Prostate gland (tissue), 2 donors: ENCODE results near the gene GBA3.

ENCODE experiments used
- POLR2A ChIP-seq: fragments of 450-650 bp; IDR thresholded peaks from one replicate; pipeline ENCODE4 v1.6.1; 2016; ENCODE audit warnings: antibody characterized with exemption, mild to moderate bottlenecking
- TF ChIP-seq, protein P1 (sequence below), 4 experiments: fragments of 200-600 bp in 2 of 4; fragments of 450-650 bp in 2 of 4; sonication (generic) in 2 of 4; IDR thresholded peaks; 1 replicate in 3 of 4; 2 replicates in 1 of 4; pipeline ENCODE4 v1.5.1; 2016 to 2019; ENCODE audit warnings: antibody characterized with exemption in 4 of 4, mild to moderate bottlenecking in 2 of 4, moderate library complexity in 2 of 4

DNA sequence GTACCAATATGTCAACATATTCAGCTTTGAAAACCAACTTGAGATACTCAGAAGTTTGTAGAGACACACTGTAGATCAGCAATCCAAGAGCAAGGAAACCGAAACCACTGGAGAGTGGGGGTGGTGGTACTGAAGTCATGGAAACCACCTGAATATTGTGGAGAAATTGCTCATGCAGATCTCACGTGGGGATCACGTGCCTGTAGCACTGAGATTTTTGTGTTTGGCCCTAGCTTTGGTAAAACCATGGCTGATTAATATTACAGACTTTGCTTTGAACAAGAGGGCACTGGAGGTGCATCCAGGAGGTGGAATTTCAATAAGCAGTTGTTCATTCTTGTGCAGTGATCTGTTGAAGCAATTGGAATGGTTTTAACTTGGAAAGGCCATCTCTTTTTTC is 47.2 kb downstream of the GBA3 start:
- TF ChIP-seq POLR2A = no peak
- TF ChIP-seq, protein P1, sequence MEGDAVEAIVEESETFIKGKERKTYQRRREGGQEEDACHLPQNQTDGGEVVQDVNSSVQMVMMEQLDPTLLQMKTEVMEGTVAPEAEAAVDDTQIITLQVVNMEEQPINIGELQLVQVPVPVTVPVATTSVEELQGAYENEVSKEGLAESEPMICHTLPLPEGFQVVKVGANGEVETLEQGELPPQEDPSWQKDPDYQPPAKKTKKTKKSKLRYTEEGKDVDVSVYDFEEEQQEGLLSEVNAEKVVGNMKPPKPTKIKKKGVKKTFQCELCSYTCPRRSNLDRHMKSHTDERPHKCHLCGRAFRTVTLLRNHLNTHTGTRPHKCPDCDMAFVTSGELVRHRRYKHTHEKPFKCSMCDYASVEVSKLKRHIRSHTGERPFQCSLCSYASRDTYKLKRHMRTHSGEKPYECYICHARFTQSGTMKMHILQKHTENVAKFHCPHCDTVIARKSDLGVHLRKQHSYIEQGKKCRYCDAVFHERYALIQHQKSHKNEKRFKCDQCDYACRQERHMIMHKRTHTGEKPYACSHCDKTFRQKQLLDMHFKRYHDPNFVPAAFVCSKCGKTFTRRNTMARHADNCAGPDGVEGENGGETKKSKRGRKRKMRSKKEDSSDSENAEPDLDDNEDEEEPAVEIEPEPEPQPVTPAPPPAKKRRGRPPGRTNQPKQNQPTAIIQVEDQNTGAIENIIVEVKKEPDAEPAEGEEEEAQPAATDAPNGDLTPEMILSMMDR (IDR thresholded peaks at IDR 0.05) = no peak
